HEK293 (cell line): ENCODE measurements around the gene TEC.

Experiments used
- CTCF ChIA-PET: fragments of 350-600 bp; formaldehyde crosslinking; extraction: SDS; loops from one replicate; lab custom pipeline; 2021; ENCODE audit warnings: antibody characterized with exemption; lab: Yijun Ruan, JAX
- POLR2A ChIA-PET: fragments of 300-600 bp; formaldehyde crosslinking; extraction: SDS; loops from one replicate; lab custom pipeline; 2020; ENCODE audit warnings: antibody characterized with exemption, inconsistent platforms; lab: Yijun Ruan, JAX
- H3K27ac ChIP-seq: fragments of 200-500 bp; sonication (Bioruptor generic); 2 replicates; pipeline ENCODE4 v1.5.1; 2014; ENCODE audit warnings: low read depth, low read length, control low read depth, inconsistent platforms; ENCODE audit errors: extremely low read depth
- H3K36me3 ChIP-seq, 2 experiments: fragments of 200-500 bp in 1 of 2; sonication (Bioruptor generic) in 1 of 2; 1 replicate in 1 of 2; 2 replicates in 1 of 2; pipeline ENCODE4 v1.5.1; 2014 to 2017; ENCODE audit warnings: inconsistent platforms in 2 of 2, low read length in 2 of 2; ENCODE audit not compliant: control insufficient read depth in 2 of 2, insufficient read depth in 1 of 2
- H3K4me1 ChIP-seq: fragments of 200-500 bp; sonication (Bioruptor generic); 2 replicates; pipeline ENCODE4 v1.5.1; 2014; ENCODE audit warnings: mild to moderate bottlenecking, low read length, inconsistent platforms; ENCODE audit not compliant: control insufficient read depth, insufficient read depth
- H3K4me3 ChIP-seq: 2 replicates; pipeline ENCODE4 v1.5.1; 2011; ENCODE audit warnings: low read depth, mild to moderate bottlenecking, control low read depth, low read length, moderate library complexity
- H3K9me3 ChIP-seq: fragments of 200-500 bp; sonication (Bioruptor generic); 2 replicates; pipeline ENCODE4 v1.5.1; 2014; ENCODE audit warnings: low read depth, low read length, inconsistent platforms; ENCODE audit not compliant: control insufficient read depth, insufficient read depth
- AEBP2 ChIP-seq: fragments of 450-650 bp; formaldehyde crosslinking; IDR thresholded peaks from 2 replicates; pipeline ENCODE4 v1.5.1; 2016; ENCODE audit warnings: missing biosample characterization, missing genetic modification characterization, borderline replicate concordance
- GLI2 ChIP-seq: fragments of 450-650 bp; formaldehyde crosslinking; IDR thresholded peaks from 2 replicates; pipeline ENCODE4; 2017; ENCODE audit warnings: missing biosample characterization, missing genetic modification characterization, low read depth, borderline replicate concordance
- HIC1 ChIP-seq: fragments of 450-650 bp; formaldehyde crosslinking; IDR thresholded peaks from 2 replicates; pipeline ENCODE4 v1.5.1; 2016; ENCODE audit warnings: missing biosample characterization, missing genetic modification characterization
- SETDB1 ChIP-seq: IDR thresholded peaks from one replicate; pipeline ENCODE4 v1.6.1; 2017; ENCODE audit warnings: mild to moderate bottlenecking, low read length, moderate library complexity, mixed read lengths; ENCODE audit not compliant: insufficient read length
- WT1 ChIP-seq: fragments of 450-650 bp; formaldehyde crosslinking; IDR thresholded peaks from 2 replicates; pipeline ENCODE4 v1.5.1; 2016; ENCODE audit warnings: missing biosample characterization, missing genetic modification characterization
- ZNF16 ChIP-seq: fragments of 450-650 bp; formaldehyde crosslinking; IDR thresholded peaks from 2 replicates; pipeline ENCODE4 v1.5.1; 2016; ENCODE audit warnings: low read depth, missing biosample characterization, missing genetic modification characterization
- ZNF2 ChIP-seq: fragments of 450-650 bp; formaldehyde crosslinking; IDR thresholded peaks from 2 replicates; pipeline ENCODE4 v1.5.1; 2016; ENCODE audit warnings: missing biosample characterization, missing genetic modification characterization
- ZNF280D ChIP-seq: fragments of 450-650 bp; formaldehyde crosslinking; IDR thresholded peaks from 2 replicates; pipeline ENCODE4 v1.5.1; 2016; ENCODE audit warnings: missing biosample characterization, missing genetic modification characterization
- ZNF362 ChIP-seq: fragments of 450-650 bp; formaldehyde crosslinking; IDR thresholded peaks from 2 replicates; pipeline ENCODE4 v1.5.1; 2016; ENCODE audit warnings: missing biosample characterization, missing genetic modification characterization
- ZNF404 ChIP-seq: fragments of 450-650 bp; formaldehyde crosslinking; IDR thresholded peaks from 2 replicates; pipeline ENCODE4 v1.5.1; 2017; ENCODE audit warnings: missing biosample characterization, missing genetic modification characterization
- ZNF48 ChIP-seq: fragments of 450-650 bp; formaldehyde crosslinking; IDR thresholded peaks from 2 replicates; pipeline ENCODE4 v1.5.1; 2016; ENCODE audit warnings: missing biosample characterization, missing genetic modification characterization
- ZNF488 ChIP-seq: fragments of 450-650 bp; formaldehyde crosslinking; IDR thresholded peaks from 2 replicates; pipeline ENCODE4 v1.5.1; 2016; ENCODE audit warnings: missing biosample characterization, missing genetic modification characterization
- ZNF548 ChIP-seq: fragments of 450-650 bp; formaldehyde crosslinking; IDR thresholded peaks from 2 replicates; pipeline ENCODE4 v1.5.1; 2016; ENCODE audit warnings: missing biosample characterization, missing genetic modification characterization
- ZNF670 ChIP-seq: fragments of 450-650 bp; formaldehyde crosslinking; IDR thresholded peaks from 2 replicates; pipeline ENCODE4 v1.5.1; 2016; ENCODE audit warnings: missing biosample characterization, missing genetic modification characterization, low read depth
- ZNF776 ChIP-seq: fragments of 450-650 bp; formaldehyde crosslinking; IDR thresholded peaks from 2 replicates; pipeline ENCODE4 v1.5.0; 2017; ENCODE audit warnings: missing biosample characterization, missing genetic modification characterization, borderline replicate concordance

TEC gene

GRCh38 chr4:48225368-48226141 is 44.1 kb downstream of the TEC start:
- Histone ChIP-seq H3K4me1 (no peaks in the 10 kb centered on the region), H3K9me3 (no peaks in the 10 kb centered on the region), H3K4me3 (no peak overlapping the region), H3K27ac (no peak overlapping the region), H3K36me3 (no peaks in the 10 kb centered on the region)
- ChIA-PET POLR2A (no interaction called here), CTCF (no interaction called here)
- TF ChIP-seq ZNF404 (tag by site-specific recombination) (no peak), AEBP2 (tag by site-specific recombination) (no peak), ZNF776 (tag by site-specific recombination) (no peak), HIC1 (tag by site-specific recombination) (no peak), ZNF670 (no peak)

GRCh38 chr4:48224606-48225005 is 45.0 kb downstream of the TEC start:
- Histone ChIP-seq H3K9me3 (no peaks in the 10 kb centered on the region), H3K27ac (no peak overlapping the region), H3K4me1 (no peaks in the 10 kb centered on the region), H3K36me3 (no peaks in the 10 kb centered on the region), H3K4me3 (no peak overlapping the region)
- ChIA-PET CTCF (no interaction called here), POLR2A (no interaction called here)
- TF ChIP-seq ZNF488 (tag by site-specific recombination) (no peak), ZNF362 (tag by site-specific recombination) (no peak), GLI2 (tag by site-specific recombination) (no peak), ZNF548 (tag by site-specific recombination) (no peak), SETDB1 (no peak), ZNF2 (tag by site-specific recombination) (no peak), ZNF16 (tag by site-specific recombination) (no peak), WT1 (tag by site-specific recombination) (no peak), ZNF280D (tag by site-specific recombination) (no peak), ZNF48 (tag by site-specific recombination) (no peak)
